Kidney (tissue), 14 donors: Measurements from ENCODE around the gene GOSR1. TPM values are rescaled to one million over a fixed set of nuclear protein-coding genes. Genes with fewer than 3 reads are reported as not detected.

Experiments
- DNase-seq, 5 donors: peaks; one replicate each; pipeline ENCODE4 v3.0.0-alpha.2; 2013 to 2020
- FAIRE-seq: peaks from 2 replicates; lab custom pipeline; 2012; peaks lifted over from hg19 to GRCh38; lab: Jason Lieb, UNC
- H3K27ac ChIP-seq, 2 donors: one replicate each; pipeline ENCODE4 v1.7.0; 2013; ENCODE audit warnings: low read depth in 2 of 2, low read length in 2 of 2, inconsistent platforms in 1 of 2
- H3K27me3 ChIP-seq: one replicate; pipeline ENCODE4 v1.7.1; 2013; ENCODE audit warnings: low read length, inconsistent platforms; ENCODE audit not compliant: control insufficient read depth, insufficient read depth
- H3K36me3 ChIP-seq, 3 donors: one replicate each; pipeline versions ENCODE4 v1.7.0 to v1.7.1; 2013; ENCODE audit warnings: low read length in 3 of 3, control low read depth in 1 of 3, inconsistent platforms in 1 of 3; ENCODE audit not compliant: insufficient read depth in 3 of 3, control insufficient read depth in 2 of 3
- H3K4me1 ChIP-seq, 3 donors: one replicate each; pipeline versions ENCODE4 v1.7.0 to v1.7.1; 2013; ENCODE audit warnings: low read length in 3 of 3, inconsistent platforms in 1 of 3, low read depth in 1 of 3; ENCODE audit not compliant: control insufficient read depth in 2 of 3, insufficient read depth in 2 of 3
- H3K4me3 ChIP-seq, 3 donors: one replicate each; pipeline versions ENCODE4 v1.7.0 to v1.8.1; 2013; ENCODE audit warnings: low read length in 3 of 3, control low read depth in 1 of 3, inconsistent platforms in 1 of 3
- H3K9ac ChIP-seq, 3 donors: one replicate each; pipeline versions ENCODE4 v1.7.0 to v1.7.1; 2013; ENCODE audit warnings: low read length in 3 of 3, control low read depth in 1 of 3, inconsistent platforms in 1 of 3
- H3K9me3 ChIP-seq, 3 donors: one replicate each; pipeline versions ENCODE4 v1.7.0 to v1.7.1; 2013; ENCODE audit warnings: low read length in 3 of 3, control low read depth in 1 of 3, inconsistent platforms in 1 of 3; ENCODE audit not compliant: control insufficient read depth in 2 of 3, insufficient read depth in 1 of 3
- intact Hi-C: fragments of 100-400 bp; cut with DNase I; formaldehyde crosslinking; loops from one replicate; pipeline ENCODE4 v1.11.1; 2022
- polyA plus RNA-seq: library from polyadenylated mRNA; stranded (reverse); fragments of 350-450 nt; fragmentation: Illumina TruSeq; extraction: RNeasy Lipid Tissue Mini Kit (QIAGEN cat#74804); gene quantifications from one replicate; pipeline ENCODE4 v1.2.3, GENCODE V29; 2014; ENCODE audit warnings: low read depth, low replicate concordance; ENCODE audit not compliant: insufficient read depth
- total RNA-seq: library from RNA; stranded (reverse); fragmentation: NEBNext Ultra II Directional; extraction: Animal tissue kit (Norgen Biotek cat#: 25700); gene quantifications from one replicate; pipeline ENCODE4 v1.2.1, GENCODE V29; 2021
- TF ChIP-seq, protein P1 (sequence below): IDR thresholded peaks from 3 replicates; pipeline ENCODE4 v1.5.1; 2012; ENCODE audit warnings: mild to moderate bottlenecking, moderate library complexity, borderline replicate concordance; ENCODE audit not compliant: insufficient read depth; ENCODE audit errors: extremely low read depth
- donor health status: control.
- donor health status: control.
- donor health status: control.
- donor health status: control.
- donor health status: control.
- donor health status: DM: yes; HTN: yes; CAD: no.
- donor health status: Normal renal cell carcinoma (clear cell type).

The GOSR1 gene
- total and polyA plus RNA-seq, 2 donors from 2014 or later, result 16.8 to 65.6 TPM

DNA sequence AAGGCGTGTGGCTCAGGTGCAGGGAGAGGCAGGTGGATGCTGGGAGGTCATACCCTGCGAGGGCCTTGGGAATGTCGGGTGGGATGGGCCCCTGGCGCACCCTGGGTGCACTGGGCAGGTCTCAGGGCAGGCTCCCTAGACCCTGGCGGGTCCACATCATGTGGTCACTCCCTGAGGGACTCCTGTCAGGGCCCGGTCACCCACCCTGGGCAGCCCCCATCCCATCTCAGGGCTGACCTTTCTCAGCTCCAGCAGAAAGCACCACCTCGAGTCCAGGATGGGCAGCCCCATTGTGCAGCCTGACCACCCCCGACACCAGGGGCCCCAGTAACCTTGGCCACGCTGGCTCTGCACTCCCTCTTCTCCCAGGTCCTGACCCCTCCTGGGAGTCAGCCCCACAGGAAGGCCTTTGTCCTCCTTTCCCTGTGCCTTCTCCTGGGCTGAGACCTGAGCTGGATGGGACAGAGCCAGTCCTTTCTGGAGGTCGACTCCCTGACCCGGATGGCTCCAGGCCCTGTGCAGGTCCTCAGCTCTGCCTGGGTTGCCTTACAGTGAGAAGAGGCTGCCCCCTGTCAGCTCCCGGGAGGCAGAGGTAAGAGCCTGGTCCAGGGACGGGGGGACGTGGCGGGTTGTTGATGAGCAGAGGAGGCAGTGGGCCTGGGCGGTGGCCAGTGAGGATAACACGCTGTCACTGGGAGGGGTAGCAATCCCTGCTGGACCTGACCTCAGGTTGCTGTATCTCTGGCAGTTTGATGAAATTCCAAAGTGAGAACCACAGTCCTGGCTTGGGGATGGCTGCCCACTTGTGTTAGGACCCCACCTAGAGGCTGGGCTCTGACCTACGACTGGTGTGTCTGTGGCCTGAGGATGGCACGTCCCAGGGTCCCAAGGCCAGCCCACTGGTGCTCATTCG is 77.9 kb downstream of the GOSR1 start:
- Histone ChIP-seq H3K9me3 (no peaks in the 10 kb centered on the region), H3K4me1 (no peaks in the 10 kb centered on the region), H3K4me3 (no peak overlapping the region), H3K9ac (no peak overlapping the region), H3K36me3 (no peaks in the 10 kb centered on the region), H3K27me3 (no peaks in the 10 kb centered on the region), H3K27ac (no peak overlapping the region)
- TF ChIP-seq, protein P1, sequence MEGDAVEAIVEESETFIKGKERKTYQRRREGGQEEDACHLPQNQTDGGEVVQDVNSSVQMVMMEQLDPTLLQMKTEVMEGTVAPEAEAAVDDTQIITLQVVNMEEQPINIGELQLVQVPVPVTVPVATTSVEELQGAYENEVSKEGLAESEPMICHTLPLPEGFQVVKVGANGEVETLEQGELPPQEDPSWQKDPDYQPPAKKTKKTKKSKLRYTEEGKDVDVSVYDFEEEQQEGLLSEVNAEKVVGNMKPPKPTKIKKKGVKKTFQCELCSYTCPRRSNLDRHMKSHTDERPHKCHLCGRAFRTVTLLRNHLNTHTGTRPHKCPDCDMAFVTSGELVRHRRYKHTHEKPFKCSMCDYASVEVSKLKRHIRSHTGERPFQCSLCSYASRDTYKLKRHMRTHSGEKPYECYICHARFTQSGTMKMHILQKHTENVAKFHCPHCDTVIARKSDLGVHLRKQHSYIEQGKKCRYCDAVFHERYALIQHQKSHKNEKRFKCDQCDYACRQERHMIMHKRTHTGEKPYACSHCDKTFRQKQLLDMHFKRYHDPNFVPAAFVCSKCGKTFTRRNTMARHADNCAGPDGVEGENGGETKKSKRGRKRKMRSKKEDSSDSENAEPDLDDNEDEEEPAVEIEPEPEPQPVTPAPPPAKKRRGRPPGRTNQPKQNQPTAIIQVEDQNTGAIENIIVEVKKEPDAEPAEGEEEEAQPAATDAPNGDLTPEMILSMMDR, result peak; percentile 8
- FAIRE-seq (no peak), DNase-seq (peak in 1 of 5 donors; percentile 33)
- intact Hi-C loops, result no loop called here

- no peak overlapping the region for H3K27ac ChIP-seq
- no peaks in the 10 kb centered on the region for H3K4me1 ChIP-seq
- no peaks in the 10 kb centered on the region for H3K27me3 ChIP-seq
- H3K9me3 ChIP-seq, result no peaks in the 10 kb centered on the region
- DNase-seq, result peak in 1 of 5 donors; percentile 52
- no peak overlapping the region for H3K4me3 ChIP-seq
- no peaks in the 10 kb centered on the region for H3K36me3 ChIP-seq
- no peak for FAIRE-seq
- intact Hi-C loops, result no loop called here
- TF ChIP-seq, protein P1, result no peak
- no peak overlapping the region for H3K9ac ChIP-seq
Observed at GRCh38 chr17:30555942-30556341, 78.7 kb downstream of the GOSR1 start.

DNA sequence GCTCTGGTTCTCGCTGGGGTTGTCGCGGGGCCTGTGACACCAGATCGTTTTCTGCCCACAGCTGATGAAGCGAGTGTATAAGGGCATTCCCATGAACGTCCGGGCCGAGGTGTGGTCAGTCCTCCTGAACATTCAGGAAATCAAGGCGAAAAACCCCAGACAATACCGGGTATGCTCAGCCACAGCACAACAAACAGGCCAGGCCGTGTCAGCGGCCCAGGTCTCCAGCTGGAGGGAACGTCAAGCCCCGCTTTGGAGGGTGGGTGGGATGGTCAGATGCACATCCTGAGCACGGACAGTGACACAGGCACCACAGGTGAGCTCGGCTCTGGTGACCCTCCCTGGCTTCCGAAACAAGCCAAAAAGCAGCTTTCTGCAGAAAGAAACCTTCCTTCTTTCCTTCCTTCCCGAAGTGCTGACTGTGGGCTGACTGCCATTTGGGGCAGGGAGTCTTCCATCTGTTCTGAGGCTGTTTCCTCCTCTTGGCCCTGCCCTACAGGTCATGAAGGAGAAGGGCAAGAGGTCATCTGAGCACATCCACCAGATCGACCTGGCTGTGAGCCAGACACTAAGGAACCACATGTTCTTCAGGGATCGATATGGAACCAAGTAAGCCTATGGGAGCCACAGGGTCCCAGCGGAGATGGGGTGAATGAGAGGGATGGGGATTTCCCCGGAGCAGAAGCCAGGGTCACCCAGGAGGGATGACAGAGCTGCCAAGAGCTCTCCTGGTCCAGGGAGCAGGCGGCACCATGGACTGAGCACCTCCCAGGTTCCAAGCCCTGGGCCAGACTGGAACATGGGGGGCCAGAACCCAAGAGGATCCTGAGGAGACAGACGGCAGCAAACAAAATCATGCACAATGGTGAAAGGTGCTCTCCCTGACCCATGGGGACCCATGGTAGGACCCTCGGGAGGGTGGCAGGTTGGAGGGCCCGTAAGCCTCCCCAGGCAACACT is 79.4 kb downstream of the GOSR1 start:
- peak in 1 of 5 donors; percentile 34 for DNase-seq
- Histone ChIP-seq H3K36me3 (no peaks in the 10 kb centered on the region), H3K27me3 (no peaks in the 10 kb centered on the region), H3K9me3 (no peaks in the 10 kb centered on the region), H3K4me1 (no peaks in the 10 kb centered on the region), H3K9ac (no peak overlapping the region), H3K27ac (no peak overlapping the region), H3K4me3 (no peak overlapping the region)
- no peak for FAIRE-seq
- intact Hi-C loops, result no loop called here
- TF ChIP-seq, protein P1, result no peak
